Retinal pigment epithelial cell (primary cell): ENCODE measurements around the gene SPANXN4.

ENCODE experiments used
- DNase-seq: peaks from one replicate; pipeline ENCODE4 v3.0.0-alpha.2; 2010; ENCODE audit warnings: low read depth
- H3K4me3 ChIP-seq: 2 replicates; pipeline ENCODE4 v1.5.1; 2011; ENCODE audit warnings: mild to moderate bottlenecking, low read length, control low read depth, moderate library complexity
- TF ChIP-seq, protein P1 (sequence below): conservative IDR thresholded peaks from 2 replicates; pipeline ENCODE4 v1.5.1; 2011; ENCODE audit warnings: low read depth, low read length, control low read depth, inconsistent platforms

Gene SPANXN4

DNA sequence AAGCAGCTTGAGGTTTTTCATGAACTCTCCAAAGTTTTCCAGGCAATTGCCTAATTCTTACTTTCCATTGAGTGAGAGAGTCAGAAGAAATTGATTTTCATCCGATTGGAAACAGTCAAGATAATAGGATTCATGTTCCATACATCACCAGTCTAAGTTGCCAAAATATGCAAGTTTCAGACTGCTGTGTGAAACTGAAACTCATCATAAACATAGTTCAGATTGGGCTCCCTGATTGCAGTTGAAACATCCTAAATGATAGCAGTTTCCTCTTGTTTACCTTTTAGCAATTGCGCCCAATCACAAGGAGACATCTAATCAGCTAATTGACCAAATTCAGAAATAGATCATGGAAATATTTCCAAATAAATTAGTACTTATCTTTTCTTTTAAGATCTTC is 56.8 kb downstream of the SPANXN4 start:
- TF ChIP-seq, protein P1, sequence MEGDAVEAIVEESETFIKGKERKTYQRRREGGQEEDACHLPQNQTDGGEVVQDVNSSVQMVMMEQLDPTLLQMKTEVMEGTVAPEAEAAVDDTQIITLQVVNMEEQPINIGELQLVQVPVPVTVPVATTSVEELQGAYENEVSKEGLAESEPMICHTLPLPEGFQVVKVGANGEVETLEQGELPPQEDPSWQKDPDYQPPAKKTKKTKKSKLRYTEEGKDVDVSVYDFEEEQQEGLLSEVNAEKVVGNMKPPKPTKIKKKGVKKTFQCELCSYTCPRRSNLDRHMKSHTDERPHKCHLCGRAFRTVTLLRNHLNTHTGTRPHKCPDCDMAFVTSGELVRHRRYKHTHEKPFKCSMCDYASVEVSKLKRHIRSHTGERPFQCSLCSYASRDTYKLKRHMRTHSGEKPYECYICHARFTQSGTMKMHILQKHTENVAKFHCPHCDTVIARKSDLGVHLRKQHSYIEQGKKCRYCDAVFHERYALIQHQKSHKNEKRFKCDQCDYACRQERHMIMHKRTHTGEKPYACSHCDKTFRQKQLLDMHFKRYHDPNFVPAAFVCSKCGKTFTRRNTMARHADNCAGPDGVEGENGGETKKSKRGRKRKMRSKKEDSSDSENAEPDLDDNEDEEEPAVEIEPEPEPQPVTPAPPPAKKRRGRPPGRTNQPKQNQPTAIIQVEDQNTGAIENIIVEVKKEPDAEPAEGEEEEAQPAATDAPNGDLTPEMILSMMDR: no peak
- no peak for DNase-seq
- H3K4me3 ChIP-seq: no peak overlapping the region
